ENCODE data around the gene SORCS2. TPM values are rescaled to one million over a fixed set of nuclear protein-coding genes. Genes with fewer than 3 reads are reported as not detected.

Gene SORCS2
- total RNA-seq, 4 donors from 2014 or later: 1.1 to 2.5 (median 2.0) TPM

DNA sequence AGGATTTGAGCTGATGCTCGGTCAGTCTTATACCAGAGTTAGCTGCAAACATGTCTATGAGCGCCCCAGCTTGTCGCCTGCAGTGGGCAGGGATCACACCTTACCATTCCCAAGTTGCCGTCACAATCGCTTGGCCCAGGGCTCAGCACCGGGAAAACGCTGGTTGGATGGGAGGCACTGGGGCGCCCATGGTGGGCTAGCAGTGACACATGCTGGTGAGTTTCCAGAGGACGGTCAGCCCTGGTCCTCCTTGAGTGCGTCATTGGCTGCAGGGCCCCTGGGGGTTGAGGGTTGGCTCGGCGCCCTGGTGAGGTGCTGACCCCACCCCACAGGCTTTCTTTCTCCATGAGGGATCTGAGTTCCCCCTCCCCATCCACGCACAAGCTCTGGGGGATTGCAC lies 50.4 kb downstream of the SORCS2 start:
- Histone ChIP-seq H3K9me3 (peaks cover 0 to 7% (median 0%) of the 10 kb centered on the region in 3 donors), H3K4me3 (no peak overlapping the region), H3K36me3 (no peaks in the 10 kb centered on the region), H3K27me3 (peaks cover 0 to 7% (median 0%) of the 10 kb centered on the region in 4 donors), H3K27ac (no peak overlapping the region), H3K4me1 (no peaks in the 10 kb centered on the region)
- DNase-seq: no peak
- TF ChIP-seq POLR2A (IDR thresholded peaks at IDR 0.05): no peak
- TF ChIP-seq, protein P1, sequence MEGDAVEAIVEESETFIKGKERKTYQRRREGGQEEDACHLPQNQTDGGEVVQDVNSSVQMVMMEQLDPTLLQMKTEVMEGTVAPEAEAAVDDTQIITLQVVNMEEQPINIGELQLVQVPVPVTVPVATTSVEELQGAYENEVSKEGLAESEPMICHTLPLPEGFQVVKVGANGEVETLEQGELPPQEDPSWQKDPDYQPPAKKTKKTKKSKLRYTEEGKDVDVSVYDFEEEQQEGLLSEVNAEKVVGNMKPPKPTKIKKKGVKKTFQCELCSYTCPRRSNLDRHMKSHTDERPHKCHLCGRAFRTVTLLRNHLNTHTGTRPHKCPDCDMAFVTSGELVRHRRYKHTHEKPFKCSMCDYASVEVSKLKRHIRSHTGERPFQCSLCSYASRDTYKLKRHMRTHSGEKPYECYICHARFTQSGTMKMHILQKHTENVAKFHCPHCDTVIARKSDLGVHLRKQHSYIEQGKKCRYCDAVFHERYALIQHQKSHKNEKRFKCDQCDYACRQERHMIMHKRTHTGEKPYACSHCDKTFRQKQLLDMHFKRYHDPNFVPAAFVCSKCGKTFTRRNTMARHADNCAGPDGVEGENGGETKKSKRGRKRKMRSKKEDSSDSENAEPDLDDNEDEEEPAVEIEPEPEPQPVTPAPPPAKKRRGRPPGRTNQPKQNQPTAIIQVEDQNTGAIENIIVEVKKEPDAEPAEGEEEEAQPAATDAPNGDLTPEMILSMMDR (IDR thresholded peaks at IDR 0.05): no peak
- intact Hi-C loops (cut with DNase I): no loop called here
- WGBS, 2 donors: 94 to 100% methylated on average over 2 to 8 of the region's 13 CpGs

DNA sequence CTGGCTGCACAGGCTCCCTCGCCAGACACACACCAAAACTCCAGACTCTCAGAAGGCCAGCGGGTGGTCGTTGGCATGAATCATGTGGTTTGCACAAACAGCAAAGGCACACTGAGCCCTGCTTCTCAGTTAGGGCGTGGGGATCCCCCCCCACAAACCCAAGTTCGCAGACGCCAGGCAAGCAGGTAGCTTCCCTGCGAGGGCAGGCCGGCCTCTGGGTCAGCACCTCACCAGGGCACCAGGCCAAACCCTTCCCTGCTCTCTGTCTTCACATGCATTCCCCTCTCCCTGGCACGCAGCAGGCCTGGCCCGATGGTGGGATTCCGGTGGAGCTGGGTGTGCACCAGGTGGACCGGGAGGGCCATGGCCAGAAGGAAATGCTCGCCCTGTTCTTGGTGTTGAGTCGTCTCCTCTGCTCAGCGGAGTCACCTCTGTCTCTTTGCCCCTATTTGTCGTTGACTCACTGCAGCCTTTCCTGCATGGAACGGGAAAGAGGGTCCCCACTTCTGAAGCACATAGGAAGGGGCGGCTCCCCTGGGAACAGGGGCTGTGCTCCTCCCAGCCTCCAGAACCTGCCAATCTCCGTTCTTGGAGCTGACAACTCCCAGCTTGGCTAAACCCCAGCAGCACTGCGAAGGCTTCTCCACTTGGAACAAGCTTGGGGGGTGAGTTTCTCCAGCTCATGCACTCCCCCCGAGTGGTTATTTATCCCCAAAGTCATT lies 51.4 kb downstream of the SORCS2 start:
- H3K27me3 ChIP-seq: peaks cover 0 to 9% (median 0%) of the 10 kb centered on the region in 4 donors
- H3K27ac ChIP-seq: no peak overlapping the region
- intact Hi-C loops (cut with DNase I): no loop called here
- H3K4me3 ChIP-seq: no peak overlapping the region
- DNase-seq: no peak
- WGBS, 2 donors: 76 to 80% methylated on average over 2 to 11 of the region's 21 CpGs
- H3K4me1 ChIP-seq: no peaks in the 10 kb centered on the region
- H3K9me3 ChIP-seq: peaks cover 0 to 1% (median 0%) of the 10 kb centered on the region in 3 donors
- no peaks in the 10 kb centered on the region for H3K36me3 ChIP-seq
- no peak for TF ChIP-seq POLR2A (IDR thresholded peaks at IDR 0.05)
- TF ChIP-seq, protein P1 (IDR thresholded peaks at IDR 0.05): no peak

DNA sequence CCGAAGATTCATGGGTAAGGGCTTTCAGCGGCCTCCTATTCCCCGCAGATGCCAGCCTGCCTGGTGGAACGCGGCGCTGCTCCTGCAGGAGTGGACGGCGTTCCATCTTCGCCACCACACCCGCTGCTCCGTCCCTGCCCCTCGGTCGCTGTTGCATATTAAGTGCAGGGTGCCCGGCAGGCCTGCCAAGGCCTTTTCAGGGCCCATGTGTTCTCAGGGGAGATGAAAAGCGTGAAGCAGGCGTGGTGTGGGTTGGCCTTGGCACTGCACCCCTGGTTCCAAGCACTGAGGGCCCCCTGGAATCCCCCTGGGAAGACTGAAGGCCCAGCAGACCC lies 52.0 kb downstream of the SORCS2 start:
- Histone ChIP-seq H3K9me3 (no peaks in the 10 kb centered on the region), H3K27ac (no peak overlapping the region), H3K27me3 (peaks cover 0 to 10% (median 0%) of the 10 kb centered on the region in 4 donors), H3K4me1 (no peaks in the 10 kb centered on the region), H3K36me3 (no peaks in the 10 kb centered on the region), H3K4me3 (no peak overlapping the region)
- WGBS, 2 donors: 70 to 74% methylated on average over 3 to 11 of the region's 16 CpGs
- TF ChIP-seq POLR2A (IDR thresholded peaks at IDR 0.05): no peak
- TF ChIP-seq, protein P1 (IDR thresholded peaks at IDR 0.05): no peak
- intact Hi-C loops (cut with DNase I): no loop called here
- DNase-seq: no peak

DNA sequence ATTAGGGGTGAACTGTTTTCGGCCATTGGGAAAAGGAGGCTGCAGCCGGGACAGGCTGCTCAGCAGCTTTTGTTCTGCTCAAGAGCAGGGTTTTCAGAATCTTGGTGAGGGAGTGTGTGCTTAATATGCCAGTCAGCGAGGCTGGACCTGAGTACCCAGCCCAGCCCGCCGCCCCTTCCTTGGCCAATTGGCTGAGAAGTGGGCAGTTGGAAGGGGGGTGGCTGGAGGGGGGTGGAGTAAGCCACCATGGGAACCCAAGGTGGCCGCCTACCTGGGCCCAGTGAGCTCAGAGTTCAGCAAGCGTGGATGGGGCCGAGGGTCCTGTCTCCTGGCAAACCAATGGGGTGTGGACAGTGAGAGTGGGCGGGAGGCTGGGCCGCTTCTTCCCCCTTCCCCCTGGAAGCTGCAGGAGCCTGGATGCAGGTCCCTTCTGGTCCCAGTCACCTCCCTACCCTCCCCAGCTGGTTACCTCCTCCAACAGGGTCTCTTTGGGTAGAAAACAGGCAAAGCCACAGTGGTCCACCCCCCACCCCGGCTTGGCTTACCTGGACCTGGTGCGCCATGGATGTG lies 52.5 kb downstream of the SORCS2 start:
- 73 to 84% methylated on average over 5 to 8 of the region's 12 CpGs for WGBS, 2 donors
- peaks cover 0 to 13% (median 0%) of the 10 kb centered on the region in 4 donors for H3K27me3 ChIP-seq
- H3K4me3 ChIP-seq: no peak overlapping the region
- no peaks in the 10 kb centered on the region for H3K9me3 ChIP-seq
- no peaks in the 10 kb centered on the region for H3K36me3 ChIP-seq
- intact Hi-C loops (cut with DNase I): no loop called here
- DNase-seq: no peak
- TF ChIP-seq POLR2A (IDR thresholded peaks at IDR 0.05): no peak
- TF ChIP-seq, protein P1 (IDR thresholded peaks at IDR 0.05): no peak
- peaks cover 0 to 3% (median 0%) of the 10 kb centered on the region in 3 donors for H3K4me1 ChIP-seq
- H3K27ac ChIP-seq: no peak overlapping the region

DNA sequence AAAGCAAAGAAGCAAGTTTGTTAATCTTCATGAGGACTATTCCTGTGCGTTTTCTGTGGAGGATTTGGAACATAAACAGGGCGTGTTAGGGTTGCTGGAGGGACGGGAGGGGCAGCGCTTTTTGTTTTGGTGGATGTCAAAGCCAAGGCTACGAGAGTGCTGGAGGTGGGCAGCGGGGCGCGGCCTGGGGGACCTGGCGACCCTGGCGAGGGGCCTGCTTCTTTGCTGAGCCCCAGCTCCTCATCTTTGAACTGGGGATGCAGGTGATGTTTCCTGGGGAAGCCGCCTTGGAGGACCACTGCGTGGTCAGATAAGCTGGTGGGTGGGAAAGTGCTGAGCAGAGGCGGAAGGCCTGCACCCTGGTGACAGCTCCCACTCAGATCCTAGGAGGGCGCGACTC lies 55.2 kb downstream of the SORCS2 start:
- Histone ChIP-seq H3K4me3 (no peak overlapping the region), H3K27ac (no peak overlapping the region), H3K36me3 (no peaks in the 10 kb centered on the region), H3K9me3 (no peaks in the 10 kb centered on the region), H3K4me1 (peaks cover 0 to 7% (median 0%) of the 10 kb centered on the region in 3 donors), H3K27me3 (peaks cover 0 to 14% (median 0%) of the 10 kb centered on the region in 4 donors)
- WGBS, 2 donors: 65 to 82% methylated on average over 8 to 10 of the region's 15 CpGs
- intact Hi-C loops (cut with DNase I): no loop called here
- no peak for DNase-seq
- TF ChIP-seq, protein P1 (IDR thresholded peaks at IDR 0.05): no peak
- no peak for TF ChIP-seq POLR2A (IDR thresholded peaks at IDR 0.05)

Data from esophagus squamous epithelium (tissue), 5 donors.